GM19351 (cell line): Measurements from ENCODE around the gene DOCK1.

Experiments used
- ATAC-seq: cut with Tn5 transposase; IDR thresholded peaks from one replicate; pipeline ENCODE4 v1.9.1; 2021; ENCODE audit warnings: mild to moderate bottlenecking, moderate library complexity; ENCODE audit not compliant: unreplicated experiment

Gene DOCK1

GRCh38 chr10:127485153-127485857 is 580.1 kb downstream of the DOCK1 start:
- ATAC-seq, result no peak

- no peak for ATAC-seq
Measured at GRCh38 chr10:127486355-127486754, 581.1 kb downstream of the DOCK1 start.

GRCh38 chr10:127492607-127493250 is 587.5 kb downstream of the DOCK1 start:
- no peak for ATAC-seq

- no peak for ATAC-seq
Measured at GRCh38 chr10:127496035-127496434, 590.8 kb downstream of the DOCK1 start.

GRCh38 chr10:127497685-127498084 is 592.5 kb downstream of the DOCK1 start:
- no peak for ATAC-seq

- ATAC-seq, result no peak
Measured at GRCh38 chr10:127498087-127498486, 592.9 kb downstream of the DOCK1 start.

GRCh38 chr10:127500127-127500526 is 594.9 kb downstream of the DOCK1 start:
- ATAC-seq, result no peak
